ENCODE data around the gene DENND2C. TPM values are rescaled to one million over a fixed set of nuclear protein-coding genes. Genes with fewer than 3 reads are reported as not detected.

Gene DENND2C
- total RNA-seq, 2 donors from 2014 or later = 25.6 to 40.3 TPM

GRCh38 chr1:114701931-114702330 lies 32.1 kb upstream of the DENND2C start:
- no peak overlapping the region for H3K27ac Mint-ChIP-seq
- H3K4me3 Mint-ChIP-seq = no peak overlapping the region
- no peaks in the 10 kb centered on the region for H3K9me3 ChIP-seq (ENCODE audit: control insufficient read depth, low read length)
- no peaks in the 10 kb centered on the region for H3K4me1 ChIP-seq (ENCODE audit: control insufficient read depth, insufficient read depth, low read length)
- H3K4me3 ChIP-seq (ENCODE audit: low read length) = no peak overlapping the region
- H3K27ac ChIP-seq (ENCODE audit: low read depth, low read length) = no peak overlapping the region
- peaks cover 29% of the 10 kb centered on the region for H3K36me3 ChIP-seq (ENCODE audit: control insufficient read depth, insufficient read depth, low read length)
- WGBS, 2 experiments (ENCODE audit: insufficient coverage in 1 of 2, insufficient read length in 1 of 2) = 87% methylated on average over 2 of the region's 2 CpGs; no CpG with 5 or more reads in 1 of the 2 experiments
- H3K9ac ChIP-seq (ENCODE audit: extremely low read depth, low read length, poor library complexity, severe bottlenecking) = no peak overlapping the region
- TF ChIP-seq CTCF (conservative IDR thresholded peaks at IDR 0.05) = no peak
- peaks cover 8% of the 10 kb centered on the region for H3K27me3 ChIP-seq (ENCODE audit: control insufficient read depth, insufficient read depth, low read length, poor library complexity, severe bottlenecking)
- no peaks in the 10 kb centered on the region for H3K4me1 Mint-ChIP-seq
- no peaks in the 10 kb centered on the region for H3K9me3 Mint-ChIP-seq
- H3K27me3 Mint-ChIP-seq (ENCODE audit: insufficient read depth) = peaks cover 10% of the 10 kb centered on the region
- peaks cover 4% of the 10 kb centered on the region for H3K36me3 Mint-ChIP-seq (ENCODE audit: low read depth)
- no peak for DNase-seq

GRCh38 chr1:114700036-114700600 lies 30.3 kb upstream of the DENND2C start:
- Mint-ChIP-seq H3K4me3 (no peak overlapping the region), H3K9me3 (no peaks in the 10 kb centered on the region), H3K27ac (no peak overlapping the region), H3K27me3 (ENCODE audit: insufficient read depth) (peaks cover 14% of the 10 kb centered on the region), H3K4me1 (peaks cover 7% of the 10 kb centered on the region), H3K36me3 (ENCODE audit: low read depth) (no peaks in the 10 kb centered on the region)
- peaks cover 11% of the 10 kb centered on the region for H3K36me3 ChIP-seq (ENCODE audit: control insufficient read depth, insufficient read depth, low read length)
- H3K9me3 ChIP-seq (ENCODE audit: control insufficient read depth, low read length) = no peaks in the 10 kb centered on the region
- peaks cover 8% of the 10 kb centered on the region for H3K27me3 ChIP-seq (ENCODE audit: control insufficient read depth, insufficient read depth, low read length, poor library complexity, severe bottlenecking)
- DNase-seq = no peak
- H3K4me1 ChIP-seq (ENCODE audit: control insufficient read depth, insufficient read depth, low read length) = peaks cover 6% of the 10 kb centered on the region
- H3K9ac ChIP-seq (ENCODE audit: extremely low read depth, low read length, poor library complexity, severe bottlenecking) = no peak overlapping the region
- no peak overlapping the region for H3K4me3 ChIP-seq (ENCODE audit: low read length)
- H3K27ac ChIP-seq (ENCODE audit: low read depth, low read length) = no peak overlapping the region
- TF ChIP-seq CTCF (conservative IDR thresholded peaks at IDR 0.05) = no peak
- 88 to 90% methylated on average over 3 to 4 of the region's 4 CpGs for WGBS, 2 experiments (ENCODE audit: insufficient coverage in 1 of 2, insufficient read length in 1 of 2)

- peaks cover 6% of the 10 kb centered on the region for H3K4me1 ChIP-seq (ENCODE audit: control insufficient read depth, insufficient read depth, low read length)
- no peak overlapping the region for H3K27ac ChIP-seq (ENCODE audit: low read depth, low read length)
- Mint-ChIP-seq H3K27me3 (ENCODE audit: insufficient read depth) (peaks cover 14% of the 10 kb centered on the region), H3K4me1 (peaks cover 7% of the 10 kb centered on the region), H3K36me3 (ENCODE audit: low read depth) (no peaks in the 10 kb centered on the region), H3K9me3 (no peaks in the 10 kb centered on the region), H3K4me3 (no peak overlapping the region), H3K27ac (no peak overlapping the region)
- H3K9ac ChIP-seq (ENCODE audit: extremely low read depth, low read length, poor library complexity, severe bottlenecking) = no peak overlapping the region
- no peak for DNase-seq
- H3K9me3 ChIP-seq (ENCODE audit: control insufficient read depth, low read length) = no peaks in the 10 kb centered on the region
- no peaks in the 10 kb centered on the region for H3K36me3 ChIP-seq (ENCODE audit: control insufficient read depth, insufficient read depth, low read length)
- no peak for TF ChIP-seq CTCF (conservative IDR thresholded peaks at IDR 0.05)
- H3K27me3 ChIP-seq (ENCODE audit: control insufficient read depth, insufficient read depth, low read length, poor library complexity, severe bottlenecking) = peaks cover 8% of the 10 kb centered on the region
- no peak overlapping the region for H3K4me3 ChIP-seq (ENCODE audit: low read length)
Observed at GRCh38 chr1:114696810-114697209, 27.0 kb upstream of the DENND2C start.

Measured in endodermal cell (in vitro differentiated cells).